CD4-positive, alpha-beta T cell (primary cell): Measurements from ENCODE around the gene ST6GALNAC3. TPM values are rescaled to one million over a fixed set of nuclear protein-coding genes. Genes with fewer than 3 reads are reported as not detected.
A peak's percentile ranks its signal among the peaks of the same experiment; 100 is the strongest.

Experiments used
- ATAC-seq: fragments of 200-7000 bp; cut with Tn5 transposase; one replicate; pipeline ENCODE4 v1.10.0; 2022; ENCODE audit warnings: mild to moderate bottlenecking; ENCODE audit not compliant: poor library complexity
- CTCF ChIA-PET: fragments of 350-600 bp; sonication (Branson Sonifier 250); formaldehyde crosslinking; loops from one replicate; lab custom pipeline; 2021; ENCODE audit warnings: antibody characterized with exemption, inconsistent platforms; lab: Charles Lee
- POLR2A ChIA-PET: fragments of 350-600 bp; sonication (Branson Sonifier 250); formaldehyde crosslinking; loops from one replicate; lab custom pipeline; 2021; ENCODE audit warnings: antibody characterized with exemption, inconsistent platforms; lab: Charles Lee
- DNase-seq, 14 experiments: peaks; one replicate each; pipeline ENCODE4 v3.0.0-alpha.2; 2013 to 2020; ENCODE audit warnings: mixed read lengths in 2 of 14
- H3K27ac ChIP-seq, 2 donors: one replicate each; pipeline versions ENCODE4 v1.5.1 to v1.7.0; 2013; ENCODE audit warnings: low read length in 2 of 2, low read depth in 1 of 2, mild to moderate bottlenecking in 1 of 2
- H3K27me3 ChIP-seq, 2 experiments: 1 replicate in 1 of 2; 2 replicates in 1 of 2; pipeline versions ENCODE4 v1.6.1 to v1.7.0; 2013; ENCODE audit warnings: low read length in 2 of 2, control low read depth in 1 of 2, mild to moderate bottlenecking in 1 of 2, moderate library complexity in 1 of 2; ENCODE audit not compliant: insufficient read depth in 2 of 2, control insufficient read depth in 1 of 2
- H3K36me3 ChIP-seq: one replicate; pipeline ENCODE4 v1.6.1; 2013; ENCODE audit warnings: low read length, control low read depth; ENCODE audit not compliant: insufficient read depth
- H3K4me1 ChIP-seq: one replicate; pipeline ENCODE4 v1.6.1; 2013; ENCODE audit warnings: low read length, control low read depth; ENCODE audit not compliant: insufficient read depth
- H3K4me3 ChIP-seq: one replicate; pipeline ENCODE4 v1.5.1; 2013; ENCODE audit warnings: mild to moderate bottlenecking, low read length, moderate library complexity
- H3K9me3 ChIP-seq, 2 experiments: 1 replicate in 1 of 2; 2 replicates in 1 of 2; pipeline versions ENCODE4 v1.6.1 to v1.7.0; 2013; ENCODE audit warnings: low read length in 2 of 2, mild to moderate bottlenecking in 2 of 2, control low read depth in 1 of 2, moderate library complexity in 1 of 2; ENCODE audit not compliant: control insufficient read depth in 1 of 2, insufficient read depth in 1 of 2
- H3K27ac Mint-ChIP-seq: one replicate; pipeline ENCODE4 v1.8.0; 2020; ENCODE audit warnings: mixed read lengths
- H3K27me3 Mint-ChIP-seq: one replicate; pipeline ENCODE4 v1.8.0; 2021; ENCODE audit warnings: mixed read lengths
- H3K36me3 Mint-ChIP-seq: one replicate; pipeline ENCODE4 v1.8.0; 2021; ENCODE audit warnings: low read depth, mixed read lengths
- H3K4me1 Mint-ChIP-seq: one replicate; pipeline ENCODE4 v1.8.0; 2021; ENCODE audit warnings: low read depth, mixed read lengths
- H3K4me3 Mint-ChIP-seq: one replicate; pipeline ENCODE4 v1.8.0; 2020; ENCODE audit warnings: mild to moderate bottlenecking, mixed read lengths
- H3K9me3 Mint-ChIP-seq: one replicate; pipeline ENCODE4 v1.8.0; 2020; ENCODE audit warnings: mixed read lengths
- intact Hi-C, 2 experiments: fragments of 100-400 bp; cut with DNase I in 1 of 2; cut with micrococcal nuclease in 1 of 2; formaldehyde crosslinking; loops; one replicate each; pipeline versions ENCODE4 v1.15.1 to v1.9.0; 2023 to 2025; cut with DNase I, micrococcal nuclease
- total RNA-seq, 174 experiments: library from RNA in 2 of 174; stranded (reverse) in 2 of 174; gene quantifications; one replicate each; pipeline ENCODE4 v1.2.3 and lab custom pipeline; 2021 to 2026
- TF ChIP-seq, protein P1 (sequence below): fragments of 200-600 bp; IDR thresholded peaks from one replicate; pipeline ENCODE4 v1.8.0; 2022; ENCODE audit warnings: antibody characterized with exemption, mild to moderate bottlenecking

ST6GALNAC3 gene
- total RNA-seq, 2 experiments from 2014 or later, result 0.77 to 1.3 TPM

DNA sequence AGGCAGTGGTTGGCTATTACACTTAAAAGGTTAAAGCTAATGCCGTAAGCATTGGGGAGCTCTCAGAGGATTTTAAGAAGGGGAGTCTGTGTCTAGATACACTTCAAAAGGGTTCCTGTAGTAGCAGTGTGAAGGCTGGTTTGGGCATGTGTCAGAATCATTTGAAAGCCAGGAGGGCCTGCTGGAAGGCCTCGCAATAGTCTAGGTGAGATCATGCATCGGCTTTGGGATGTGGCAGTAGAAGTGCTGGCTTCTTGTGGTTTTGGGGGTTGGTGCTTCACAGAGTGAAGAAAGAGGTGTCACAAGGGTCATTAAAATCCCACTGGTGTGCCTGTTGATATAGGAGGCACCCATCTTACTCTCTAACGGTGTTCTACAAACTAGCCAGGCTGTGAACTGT is 85.7 kb downstream of the ST6GALNAC3 start:
- POLR2A ChIA-PET, result no interaction called here
- Mint-ChIP-seq H3K4me3 (no peak overlapping the region), H3K9me3 (no peaks in the 10 kb centered on the region), H3K27ac (no peak overlapping the region), H3K4me1 (peaks cover 3% of the 10 kb centered on the region), H3K36me3 (no peaks in the 10 kb centered on the region), H3K27me3 (no peaks in the 10 kb centered on the region)
- CTCF ChIA-PET, result no interaction called here
- Histone ChIP-seq H3K4me1 (no peaks in the 10 kb centered on the region), H3K27me3 (no peaks in the 10 kb centered on the region), H3K27ac (no peak overlapping the region), H3K4me3 (no peak overlapping the region), H3K36me3 (no peaks in the 10 kb centered on the region), H3K9me3 (no peaks in the 10 kb centered on the region)
- intact Hi-C loops, result no loop called here
- ATAC-seq (no peak), DNase-seq (peak in 1 of 14 experiments; percentile 4)
- TF ChIP-seq, protein P1, sequence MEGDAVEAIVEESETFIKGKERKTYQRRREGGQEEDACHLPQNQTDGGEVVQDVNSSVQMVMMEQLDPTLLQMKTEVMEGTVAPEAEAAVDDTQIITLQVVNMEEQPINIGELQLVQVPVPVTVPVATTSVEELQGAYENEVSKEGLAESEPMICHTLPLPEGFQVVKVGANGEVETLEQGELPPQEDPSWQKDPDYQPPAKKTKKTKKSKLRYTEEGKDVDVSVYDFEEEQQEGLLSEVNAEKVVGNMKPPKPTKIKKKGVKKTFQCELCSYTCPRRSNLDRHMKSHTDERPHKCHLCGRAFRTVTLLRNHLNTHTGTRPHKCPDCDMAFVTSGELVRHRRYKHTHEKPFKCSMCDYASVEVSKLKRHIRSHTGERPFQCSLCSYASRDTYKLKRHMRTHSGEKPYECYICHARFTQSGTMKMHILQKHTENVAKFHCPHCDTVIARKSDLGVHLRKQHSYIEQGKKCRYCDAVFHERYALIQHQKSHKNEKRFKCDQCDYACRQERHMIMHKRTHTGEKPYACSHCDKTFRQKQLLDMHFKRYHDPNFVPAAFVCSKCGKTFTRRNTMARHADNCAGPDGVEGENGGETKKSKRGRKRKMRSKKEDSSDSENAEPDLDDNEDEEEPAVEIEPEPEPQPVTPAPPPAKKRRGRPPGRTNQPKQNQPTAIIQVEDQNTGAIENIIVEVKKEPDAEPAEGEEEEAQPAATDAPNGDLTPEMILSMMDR, result no peak

GRCh38 chr1:76161451-76161850 is 86.9 kb downstream of the ST6GALNAC3 start:
- Histone ChIP-seq H3K27me3 (no peaks in the 10 kb centered on the region), H3K36me3 (no peaks in the 10 kb centered on the region), H3K4me1 (no peaks in the 10 kb centered on the region), H3K4me3 (no peak overlapping the region), H3K9me3 (no peaks in the 10 kb centered on the region), H3K27ac (no peak overlapping the region)
- ChIA-PET POLR2A (no interaction called here), CTCF (interaction anchor here (0.8 kb wide), 1 partner anchor 17 kb away, joined by 3 read pairs; no protein-coding TSS in a partner anchor)
- Mint-ChIP-seq H3K27me3 (no peaks in the 10 kb centered on the region), H3K4me3 (no peak overlapping the region), H3K4me1 (no peaks in the 10 kb centered on the region), H3K36me3 (no peaks in the 10 kb centered on the region), H3K27ac (no peak overlapping the region), H3K9me3 (peaks cover 2% of the 10 kb centered on the region)
- DNase-seq, result no peak
- intact Hi-C loops, result no loop called here
- TF ChIP-seq, protein P1, result no peak
- ATAC-seq, result no peak

DNA sequence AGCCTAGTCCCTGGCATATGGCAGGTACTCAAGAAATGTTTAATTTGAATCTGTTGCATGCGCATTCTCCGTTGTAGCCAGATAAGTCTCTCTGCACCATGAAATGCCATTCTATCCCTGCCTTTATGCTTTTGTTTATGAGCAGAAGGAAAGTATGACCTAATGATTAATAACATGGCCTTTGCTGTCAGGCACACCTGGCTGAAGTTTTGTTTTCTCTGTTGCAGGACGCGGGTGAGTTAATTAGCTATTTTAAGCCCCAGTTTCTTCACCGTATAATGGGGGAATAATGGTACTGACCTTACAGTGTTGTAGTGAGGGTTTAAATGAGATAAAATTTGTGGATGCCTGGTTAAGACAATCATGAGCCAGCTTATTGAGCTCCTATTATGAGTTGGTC is 87.7 kb downstream of the ST6GALNAC3 start:
- intact Hi-C loops, result no loop called here
- Histone ChIP-seq H3K9me3 (no peaks in the 10 kb centered on the region), H3K27me3 (no peaks in the 10 kb centered on the region), H3K36me3 (no peaks in the 10 kb centered on the region), H3K4me1 (no peaks in the 10 kb centered on the region), H3K27ac (no peak overlapping the region), H3K4me3 (no peak overlapping the region)
- no peaks in the 10 kb centered on the region for H3K36me3 Mint-ChIP-seq
- no peak overlapping the region for H3K27ac Mint-ChIP-seq
- no peaks in the 10 kb centered on the region for H3K27me3 Mint-ChIP-seq
- ChIA-PET POLR2A (interaction anchor here (1.2 kb wide), 1 partner anchor 8 kb away, joined by 4 read pairs; no protein-coding TSS in a partner anchor), CTCF (interaction anchor here (0.8 to 3.4 kb wide), 2 partner anchors 8 to 17 kb away, joined by 3 to 16 read pairs; no protein-coding TSS in a partner anchor)
- peaks cover 5% of the 10 kb centered on the region for H3K9me3 Mint-ChIP-seq
- ATAC-seq (no peak), DNase-seq (no peak)
- H3K4me1 Mint-ChIP-seq, result no peaks in the 10 kb centered on the region
- TF ChIP-seq, protein P1, result no peak
- H3K4me3 Mint-ChIP-seq, result no peak overlapping the region
